Esophagus squamous epithelium (tissue), 4 donors: ENCODE results near the gene TSPAN9.

Experiments used
- POLR2A ChIP-seq, 4 donors: fragments of 450-650 bp; IDR thresholded peaks; one replicate each; pipeline ENCODE4 v1.6.1; 2017; ENCODE audit warnings: antibody characterized with exemption in 4 of 4, mild to moderate bottlenecking in 4 of 4, moderate library complexity in 3 of 4
- TF ChIP-seq, protein P1 (sequence below), 6 experiments: fragments of 450-650 bp in 4 of 6; fragments of 200-600 bp in 2 of 6; sonication (generic) in 2 of 6; IDR thresholded peaks; one replicate each; pipeline ENCODE4 v1.5.1; 2016 to 2019; ENCODE audit warnings: antibody characterized with exemption in 6 of 6, mild to moderate bottlenecking in 4 of 6, moderate library complexity in 4 of 6

DNA sequence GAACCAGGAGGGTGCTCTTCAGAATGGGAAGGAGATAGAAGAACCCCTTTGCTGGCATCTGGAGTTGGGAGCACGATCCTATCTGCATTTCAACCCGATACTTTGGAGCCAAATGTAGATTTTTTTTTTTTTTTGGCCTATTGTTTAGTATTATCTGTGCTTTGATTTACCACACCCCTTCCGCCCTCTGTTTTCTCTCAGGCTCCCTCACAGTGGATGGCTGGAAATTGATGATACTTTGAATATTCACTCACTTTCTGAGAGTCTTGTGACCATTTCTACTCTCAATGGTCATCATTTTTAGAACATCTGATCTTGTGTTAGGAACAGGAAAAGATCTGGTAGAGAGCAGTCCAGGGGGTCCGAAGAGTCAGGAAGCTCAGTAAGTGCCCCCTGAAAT lies 9.0 kb downstream of the TSPAN9 start:
- TF ChIP-seq, protein P1, sequence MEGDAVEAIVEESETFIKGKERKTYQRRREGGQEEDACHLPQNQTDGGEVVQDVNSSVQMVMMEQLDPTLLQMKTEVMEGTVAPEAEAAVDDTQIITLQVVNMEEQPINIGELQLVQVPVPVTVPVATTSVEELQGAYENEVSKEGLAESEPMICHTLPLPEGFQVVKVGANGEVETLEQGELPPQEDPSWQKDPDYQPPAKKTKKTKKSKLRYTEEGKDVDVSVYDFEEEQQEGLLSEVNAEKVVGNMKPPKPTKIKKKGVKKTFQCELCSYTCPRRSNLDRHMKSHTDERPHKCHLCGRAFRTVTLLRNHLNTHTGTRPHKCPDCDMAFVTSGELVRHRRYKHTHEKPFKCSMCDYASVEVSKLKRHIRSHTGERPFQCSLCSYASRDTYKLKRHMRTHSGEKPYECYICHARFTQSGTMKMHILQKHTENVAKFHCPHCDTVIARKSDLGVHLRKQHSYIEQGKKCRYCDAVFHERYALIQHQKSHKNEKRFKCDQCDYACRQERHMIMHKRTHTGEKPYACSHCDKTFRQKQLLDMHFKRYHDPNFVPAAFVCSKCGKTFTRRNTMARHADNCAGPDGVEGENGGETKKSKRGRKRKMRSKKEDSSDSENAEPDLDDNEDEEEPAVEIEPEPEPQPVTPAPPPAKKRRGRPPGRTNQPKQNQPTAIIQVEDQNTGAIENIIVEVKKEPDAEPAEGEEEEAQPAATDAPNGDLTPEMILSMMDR (IDR thresholded peaks at IDR 0.05): no peak
- TF ChIP-seq POLR2A (IDR thresholded peaks at IDR 0.05): no peak
